Lower lobe of right lung (tissue), 2 donors: ENCODE data around the gene PPP3CA. TPM values are rescaled to one million over a fixed set of nuclear protein-coding genes. Genes with fewer than 3 reads are reported as not detected.

Experiments
- ATAC-seq, 2 donors: fragments of 200-7000 bp; cut with Tn5 transposase; one replicate each; pipeline ENCODE4 v1.9.1; 2020 to 2022; ENCODE audit warnings: mild to moderate bottlenecking in 2 of 2, moderate library complexity in 2 of 2
- DNase-seq: peaks from one replicate; pipeline ENCODE4 v3.0.0-alpha.2; 2020
- H3K27ac ChIP-seq: fragments of 200-600 bp; one replicate; pipeline ENCODE4 v1.8.0; 2022
- H3K27me3 ChIP-seq: fragments of 200-600 bp; one replicate; pipeline ENCODE4 v1.8.0; 2022; ENCODE audit warnings: low read depth
- H3K36me3 ChIP-seq: fragments of 200-600 bp; one replicate; pipeline ENCODE4 v1.8.0; 2022; ENCODE audit warnings: mild to moderate bottlenecking
- H3K4me1 ChIP-seq: fragments of 200-600 bp; one replicate; pipeline ENCODE4 v1.8.0; 2022
- H3K4me3 ChIP-seq: fragments of 200-600 bp; one replicate; pipeline ENCODE4 v1.8.0; 2022; ENCODE audit warnings: mild to moderate bottlenecking
- H3K9me3 ChIP-seq: fragments of 200-600 bp; one replicate; pipeline ENCODE4 v1.8.0; 2022
- intact Hi-C: fragments of 100-400 bp; cut with DNase I; formaldehyde crosslinking; loops from one replicate; pipeline ENCODE4 v1.11.0; 2022
- total RNA-seq: library from RNA; stranded (reverse); fragmentation: NEBNext Ultra II Directional; extraction: Animal tissue kit (Norgen Biotek cat#: 25700); gene quantifications from one replicate; pipeline ENCODE4 v1.2.1, GENCODE V29; 2021
- TF ChIP-seq, protein P1 (sequence below): fragments of 200-600 bp; IDR thresholded peaks from one replicate; pipeline ENCODE4 v1.8.0; 2022; ENCODE audit warnings: antibody characterized with exemption, mild to moderate bottlenecking
- donor health status: DM: no; HTN: yes; CAD: no; lungs with severe emphysema.

Gene PPP3CA
- total RNA-seq, 1 donor from 2014 or later, result 50.2 TPM

GRCh38 chr4:101050088-101050836 is 297.1 kb downstream of the PPP3CA start:
- Histone ChIP-seq H3K4me3 (no peak overlapping the region), H3K27me3 (no peaks in the 10 kb centered on the region), H3K4me1 (no peaks in the 10 kb centered on the region), H3K9me3 (no peaks in the 10 kb centered on the region), H3K27ac (no peak overlapping the region), H3K36me3 (no peaks in the 10 kb centered on the region)
- DNase-seq (no peak), ATAC-seq (no peak)
- TF ChIP-seq, protein P1, sequence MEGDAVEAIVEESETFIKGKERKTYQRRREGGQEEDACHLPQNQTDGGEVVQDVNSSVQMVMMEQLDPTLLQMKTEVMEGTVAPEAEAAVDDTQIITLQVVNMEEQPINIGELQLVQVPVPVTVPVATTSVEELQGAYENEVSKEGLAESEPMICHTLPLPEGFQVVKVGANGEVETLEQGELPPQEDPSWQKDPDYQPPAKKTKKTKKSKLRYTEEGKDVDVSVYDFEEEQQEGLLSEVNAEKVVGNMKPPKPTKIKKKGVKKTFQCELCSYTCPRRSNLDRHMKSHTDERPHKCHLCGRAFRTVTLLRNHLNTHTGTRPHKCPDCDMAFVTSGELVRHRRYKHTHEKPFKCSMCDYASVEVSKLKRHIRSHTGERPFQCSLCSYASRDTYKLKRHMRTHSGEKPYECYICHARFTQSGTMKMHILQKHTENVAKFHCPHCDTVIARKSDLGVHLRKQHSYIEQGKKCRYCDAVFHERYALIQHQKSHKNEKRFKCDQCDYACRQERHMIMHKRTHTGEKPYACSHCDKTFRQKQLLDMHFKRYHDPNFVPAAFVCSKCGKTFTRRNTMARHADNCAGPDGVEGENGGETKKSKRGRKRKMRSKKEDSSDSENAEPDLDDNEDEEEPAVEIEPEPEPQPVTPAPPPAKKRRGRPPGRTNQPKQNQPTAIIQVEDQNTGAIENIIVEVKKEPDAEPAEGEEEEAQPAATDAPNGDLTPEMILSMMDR, result no peak
- intact Hi-C loops, result no loop called here

DNA sequence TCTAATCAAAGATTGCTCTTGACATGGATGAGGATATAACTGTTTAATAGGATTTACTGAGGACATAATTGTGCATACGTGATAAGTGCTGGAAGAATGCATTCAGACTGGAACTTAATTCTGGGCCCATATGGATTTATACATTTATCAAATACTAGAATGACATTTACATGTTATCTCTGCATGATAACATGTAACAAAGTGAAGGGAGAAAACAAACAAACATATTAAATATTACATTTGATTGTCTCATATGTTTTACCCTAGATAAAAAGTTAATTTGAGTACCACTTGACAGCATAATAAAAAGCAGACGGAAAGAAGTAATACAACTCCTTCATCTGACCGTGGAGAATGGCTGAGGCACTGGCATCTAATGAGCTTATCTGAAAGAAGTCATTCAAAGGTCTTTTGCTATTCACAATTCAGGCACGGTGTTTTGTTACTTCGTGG is 297.8 kb downstream of the PPP3CA start:
- Histone ChIP-seq H3K27me3 (no peaks in the 10 kb centered on the region), H3K9me3 (no peaks in the 10 kb centered on the region), H3K27ac (no peak overlapping the region), H3K4me1 (no peaks in the 10 kb centered on the region), H3K36me3 (no peaks in the 10 kb centered on the region), H3K4me3 (no peak overlapping the region)
- DNase-seq, result no peak
- intact Hi-C loops, result no loop called here
- TF ChIP-seq, protein P1, result no peak
- no peak for ATAC-seq

- ATAC-seq, result no peak
- DNase-seq, result no peak
- intact Hi-C loops, result no loop called here
- H3K9me3 ChIP-seq, result no peaks in the 10 kb centered on the region
- TF ChIP-seq, protein P1, result no peak
- H3K27me3 ChIP-seq, result no peaks in the 10 kb centered on the region
- no peaks in the 10 kb centered on the region for H3K4me1 ChIP-seq
- no peaks in the 10 kb centered on the region for H3K36me3 ChIP-seq
- no peak overlapping the region for H3K4me3 ChIP-seq
- no peak overlapping the region for H3K27ac ChIP-seq
These were observed 302.6 kb downstream of the PPP3CA start for GRCh38 chr4:101044766-101045165.

DNA sequence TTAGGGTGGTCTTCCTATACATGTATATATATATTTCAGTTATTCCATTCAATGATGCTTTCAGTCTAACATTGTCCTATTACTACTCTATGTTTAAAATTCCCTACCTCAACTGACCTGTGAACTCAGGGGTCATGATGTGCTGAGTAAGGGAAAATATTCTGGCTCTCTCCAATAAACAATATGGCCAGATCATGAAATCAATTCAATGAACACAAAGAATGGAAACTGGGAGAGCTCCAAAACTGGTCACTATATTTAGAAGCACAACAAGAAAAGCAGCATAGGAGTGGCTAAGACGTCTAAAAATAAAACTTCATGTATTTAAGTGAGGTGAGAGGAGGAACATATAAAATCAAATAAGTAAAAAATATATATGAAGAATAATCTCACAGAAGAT is 304.5 kb downstream of the PPP3CA start:
- Histone ChIP-seq H3K36me3 (no peaks in the 10 kb centered on the region), H3K27ac (no peak overlapping the region), H3K4me3 (no peak overlapping the region), H3K27me3 (no peaks in the 10 kb centered on the region), H3K4me1 (no peaks in the 10 kb centered on the region), H3K9me3 (no peaks in the 10 kb centered on the region)
- ATAC-seq, result no peak
- DNase-seq, result no peak
- TF ChIP-seq, protein P1, result no peak
- intact Hi-C loops, result no loop called here

DNA sequence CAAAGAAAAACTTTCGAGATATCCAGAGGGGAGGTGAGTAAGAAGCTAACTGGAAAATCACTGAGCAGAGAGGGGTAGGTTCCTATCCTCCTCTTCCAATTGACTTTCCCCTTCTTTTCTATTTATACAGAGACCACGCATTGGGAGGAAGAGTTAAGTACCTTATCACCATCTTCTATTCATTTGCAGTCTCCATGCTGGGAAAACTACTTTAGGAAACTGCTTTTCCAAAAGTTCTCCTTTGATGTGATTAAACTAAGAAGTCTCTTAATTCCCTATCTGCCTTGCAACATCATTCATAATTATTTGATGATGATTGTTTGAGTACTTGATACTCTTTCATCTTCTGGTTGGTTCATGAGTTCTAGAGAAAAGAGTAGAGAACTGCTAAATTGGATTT is 306.6 kb downstream of the PPP3CA start:
- H3K4me1 ChIP-seq, result no peaks in the 10 kb centered on the region
- intact Hi-C loops, result no loop called here
- no peaks in the 10 kb centered on the region for H3K27me3 ChIP-seq
- DNase-seq (no peak), ATAC-seq (no peak)
- H3K4me3 ChIP-seq, result no peak overlapping the region
- no peaks in the 10 kb centered on the region for H3K9me3 ChIP-seq
- TF ChIP-seq, protein P1, result no peak
- H3K36me3 ChIP-seq, result no peaks in the 10 kb centered on the region
- H3K27ac ChIP-seq, result no peak overlapping the region
